A673 (cell line): ENCODE data around the gene TEKT2. TPM values are rescaled to one million over a fixed set of nuclear protein-coding genes. Genes with fewer than 3 reads are reported as not detected.

Experiments used
- BruUV-seq: library from RNA; stranded (reverse); fragments of 400-500 nt; replicated peaks from 2 replicates; lab custom pipeline; 2021; lab: Mats Ljungman, UMichigan
- CTCF ChIA-PET: fragments of 300-600 bp; sonication (Branson Sonifier 250); formaldehyde crosslinking; loops from one replicate; lab custom pipeline; 2022; ENCODE audit warnings: antibody characterized with exemption; lab: Charles Lee
- POLR2A ChIA-PET: fragments of 300-600 bp; sonication (Branson Sonifier 250); formaldehyde crosslinking; loops from one replicate; lab custom pipeline; 2022; ENCODE audit warnings: antibody characterized with exemption; ENCODE audit not compliant: low non-redundant PET; lab: Charles Lee
- DNase-seq: peaks from one replicate; pipeline ENCODE4 v3.0.0-alpha.2; 2015; ENCODE audit warnings: low spot score
- H3K27ac ChIP-seq: fragments of 200-600 bp; sonication (generic); 2 replicates; pipeline ENCODE4 v1.5.1; 2016; ENCODE audit warnings: mixed run types, low read depth, mild to moderate bottlenecking, mixed read lengths, antibody characterized with exemption, low read length; ENCODE audit not compliant: poor library complexity, severe bottlenecking
- H3K27me3 ChIP-seq: fragments of 200-600 bp; sonication (generic); replicated peaks from 2 replicates; pipeline ENCODE4 v1.6.1; 2017; ENCODE audit warnings: mixed run types, low read depth, mild to moderate bottlenecking, mixed read lengths, antibody characterized with exemption, low read length; ENCODE audit not compliant: insufficient read depth, poor library complexity
- H3K36me3 ChIP-seq: fragments of 200-600 bp; sonication (generic); 2 replicates; pipeline ENCODE4 v1.6.1; 2016; ENCODE audit warnings: mixed run types, mild to moderate bottlenecking, mixed read lengths, antibody characterized with exemption, low read length; ENCODE audit not compliant: insufficient read depth, poor library complexity, severe bottlenecking
- H3K4me1 ChIP-seq: fragments of 200-600 bp; sonication (generic); 2 replicates; pipeline ENCODE4 v1.6.1; 2017; ENCODE audit warnings: mixed run types, mild to moderate bottlenecking, mixed read lengths, antibody characterized with exemption, low read length; ENCODE audit not compliant: insufficient read depth, poor library complexity, severe bottlenecking
- H3K4me3 ChIP-seq: fragments of 200-600 bp; sonication (generic); 2 replicates; pipeline ENCODE4 v1.5.1; 2016; ENCODE audit warnings: low read depth, mixed run types, mild to moderate bottlenecking, mixed read lengths, low read length; ENCODE audit not compliant: poor library complexity, severe bottlenecking
- H3K9me3 ChIP-seq: fragments of 200-600 bp; sonication (generic); 2 replicates; pipeline ENCODE4 v1.6.1; 2016; ENCODE audit warnings: mixed run types, low read depth, mild to moderate bottlenecking, mixed read lengths, antibody characterized with exemption, low read length; ENCODE audit not compliant: poor library complexity, severe bottlenecking
- CTCF ChIP-seq: fragments of 300-800, 200-600 bp; sonication (generic); conservative IDR thresholded peaks from 2 replicates; pipeline ENCODE4 v1.5.1; 2017; ENCODE audit warnings: low read depth, mild to moderate bottlenecking, antibody characterized with exemption, low read length, moderate library complexity, mixed read lengths
- EZH2 ChIP-seq: fragments of 200-600 bp; sonication (generic); IDR thresholded peaks from 2 replicates; pipeline ENCODE4 v1.6.1; 2017; ENCODE audit warnings: borderline replicate concordance, low read depth, mild to moderate bottlenecking, mixed read lengths, antibody characterized with exemption, low read length; ENCODE audit not compliant: poor library complexity, severe bottlenecking
- intact Hi-C: fragments of 100-400 bp; cut with micrococcal nuclease; formaldehyde crosslinking; loops from one replicate; pipeline ENCODE4 v1.10.0; 2022; ENCODE audit not compliant: unreplicated experiment
- total RNA-seq: library from RNA; stranded (reverse); gene quantifications from 2 replicates; pipeline ENCODE4 v1.2.3, GENCODE V29; 2021

TEKT2 gene
- total RNA-seq, 1 experiment from 2014 or later = 2.8 TPM

- H3K27ac ChIP-seq = no peak overlapping the region
- POLR2A ChIA-PET = no interaction called here
- no peaks in the 10 kb centered on the region for H3K9me3 ChIP-seq
- peaks cover 6% of the 10 kb centered on the region for H3K27me3 ChIP-seq
- intact Hi-C loops = no loop called here
- TF ChIP-seq CTCF = no peak
- TF ChIP-seq EZH2 = no peak
- CTCF ChIA-PET = no interaction called here
- BruUV-seq = no TSS peak
- DNase-seq = no peak
- no peaks in the 10 kb centered on the region for H3K36me3 ChIP-seq
- no peaks in the 10 kb centered on the region for H3K4me1 ChIP-seq
- H3K4me3 ChIP-seq = no peak overlapping the region
Observed at GRCh38 chr1:36119456-36119855, 35.6 kb downstream of the TEKT2 start.

- ChIA-PET POLR2A (no interaction called here), CTCF (no interaction called here)
- DNase-seq = no peak
- TF ChIP-seq CTCF (no peak), EZH2 (no peak)
- Histone ChIP-seq H3K4me1 (no peaks in the 10 kb centered on the region), H3K27ac (no peak overlapping the region), H3K4me3 (no peak overlapping the region), H3K9me3 (no peaks in the 10 kb centered on the region), H3K27me3 (peaks cover 13% of the 10 kb centered on the region), H3K36me3 (no peaks in the 10 kb centered on the region)
- no TSS peak for BruUV-seq
- intact Hi-C loops = no loop called here
Observed at GRCh38 chr1:36122062-36123030, 38.5 kb downstream of the TEKT2 start.

GRCh38 chr1:36123356-36123755 is 39.5 kb downstream of the TEKT2 start:
- Histone ChIP-seq H3K4me3 (no peak overlapping the region), H3K4me1 (no peaks in the 10 kb centered on the region), H3K36me3 (no peaks in the 10 kb centered on the region), H3K27ac (no peak overlapping the region), H3K27me3 (peaks cover 13% of the 10 kb centered on the region), H3K9me3 (no peaks in the 10 kb centered on the region)
- ChIA-PET POLR2A (no interaction called here), CTCF (no interaction called here)
- BruUV-seq = no TSS peak
- DNase-seq = no peak
- TF ChIP-seq CTCF (no peak), EZH2 (no peak)
- intact Hi-C loops = no loop called here
